ENCODE results near the gene SREK1IP1.

SREK1IP1 gene

DNA sequence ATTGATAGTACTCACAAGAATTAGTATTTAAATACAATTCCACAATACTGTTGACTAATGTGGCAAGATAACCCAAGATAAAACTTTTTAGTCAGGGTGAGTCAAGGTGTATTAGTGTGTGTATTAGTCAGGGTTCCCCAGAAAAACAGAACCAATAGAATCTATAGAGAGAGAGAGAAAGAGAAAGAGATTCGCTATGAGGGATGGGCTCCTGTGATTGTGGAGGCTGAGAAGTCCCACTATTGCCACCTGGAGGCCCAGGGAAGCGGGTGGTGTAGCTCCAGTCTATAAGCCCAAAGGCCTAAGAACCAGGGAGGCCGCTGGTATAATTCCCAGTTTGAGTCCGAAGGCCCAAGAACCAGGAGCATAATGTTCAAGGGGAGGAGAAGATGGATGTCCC is 88.2 kb downstream of the SREK1IP1 start:
- Histone ChIP-seq H3K9ac (ENCODE audit: low read length) (no peak overlapping the region), H3F3A (ENCODE audit: insufficient read depth, low read length) (no peaks in the 10 kb centered on the region), H3K27me3 (replicated peaks; ENCODE audit: insufficient read depth, low read length) (no peaks in the 10 kb centered on the region), H3K4me3 (ENCODE audit: low read length) (no peak overlapping the region), H3K36me3 (replicated peaks; ENCODE audit: insufficient read depth, low read length) (no peaks in the 10 kb centered on the region), H3K79me2 (ENCODE audit: low read length) (no peaks in the 10 kb centered on the region), H4K20me1 (ENCODE audit: insufficient read depth, low read length) (no peaks in the 10 kb centered on the region), H3K9me2 (replicated peaks; ENCODE audit: insufficient read depth, low read length) (no peaks in the 10 kb centered on the region), H3K9me3 (replicated peaks; ENCODE audit: insufficient read depth, low read length) (no peaks in the 10 kb centered on the region), H2AFZ (ENCODE audit: low read length) (no peak overlapping the region), H3K4me2 (ENCODE audit: low read depth, low read length) (no peak overlapping the region), H3K27ac (ENCODE audit: low read length) (no peak overlapping the region), H3K4me1 (ENCODE audit: low read length) (no peaks in the 10 kb centered on the region)
- TF ChIP-seq EZH2 (optimal IDR thresholded peaks at IDR 0.05; ENCODE audit: low read depth, low read length) (no peak), EZH2phosphoT487 (IDR thresholded peaks at IDR 0.05; ENCODE audit: low read length) (no peak), CTCF (IDR thresholded peaks at IDR 0.05; ENCODE audit: low read length) (no peak)
- no peak for DNase-seq

GRCh38 chr5:64678374-64678773 is 90.1 kb downstream of the SREK1IP1 start:
- Histone ChIP-seq H3K4me3 (ENCODE audit: low read length) (no peak overlapping the region), H3K4me1 (ENCODE audit: low read length) (no peaks in the 10 kb centered on the region), H3K9ac (ENCODE audit: low read length) (no peak overlapping the region), H3K79me2 (ENCODE audit: low read length) (no peaks in the 10 kb centered on the region), H3F3A (ENCODE audit: insufficient read depth, low read length) (no peaks in the 10 kb centered on the region), H3K36me3 (replicated peaks; ENCODE audit: insufficient read depth, low read length) (no peaks in the 10 kb centered on the region), H3K4me2 (ENCODE audit: low read depth, low read length) (no peak overlapping the region), H3K9me3 (replicated peaks; ENCODE audit: insufficient read depth, low read length) (no peaks in the 10 kb centered on the region), H4K20me1 (ENCODE audit: insufficient read depth, low read length) (no peaks in the 10 kb centered on the region), H3K27me3 (replicated peaks; ENCODE audit: insufficient read depth, low read length) (no peaks in the 10 kb centered on the region), H3K9me2 (replicated peaks; ENCODE audit: insufficient read depth, low read length) (no peaks in the 10 kb centered on the region), H3K27ac (ENCODE audit: low read length) (no peak overlapping the region), H2AFZ (ENCODE audit: low read length) (no peak overlapping the region)
- TF ChIP-seq EZH2phosphoT487 (IDR thresholded peaks at IDR 0.05; ENCODE audit: low read length): no peak
- TF ChIP-seq EZH2 (optimal IDR thresholded peaks at IDR 0.05; ENCODE audit: low read depth, low read length): no peak
- no peak for TF ChIP-seq CTCF (IDR thresholded peaks at IDR 0.05; ENCODE audit: low read length)
- no peak for DNase-seq

DNA sequence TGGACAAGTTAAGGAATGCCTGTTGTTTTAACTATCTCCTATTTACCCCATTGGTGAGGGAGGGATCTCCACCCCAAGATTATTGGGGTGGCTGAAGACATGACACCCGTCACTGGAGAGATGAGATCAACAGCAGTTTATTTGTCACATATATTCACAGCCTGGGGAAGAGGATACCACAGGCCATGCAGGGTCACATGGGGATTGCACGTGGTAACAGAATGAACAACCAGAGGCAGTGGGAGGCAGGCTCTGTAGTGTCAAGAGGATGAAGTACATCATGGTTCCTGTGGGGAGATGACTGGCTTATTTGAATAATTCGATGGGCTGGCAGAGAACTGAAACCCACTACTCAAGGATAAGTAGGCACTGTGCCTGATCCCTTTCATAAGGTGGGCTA is 96.8 kb downstream of the SREK1IP1 start:
- Histone ChIP-seq H3F3A (ENCODE audit: insufficient read depth, low read length) (no peaks in the 10 kb centered on the region), H3K9me3 (replicated peaks; ENCODE audit: insufficient read depth, low read length) (no peaks in the 10 kb centered on the region), H3K36me3 (replicated peaks; ENCODE audit: insufficient read depth, low read length) (no peaks in the 10 kb centered on the region), H2AFZ (ENCODE audit: low read length) (no peak overlapping the region), H3K4me3 (ENCODE audit: low read length) (no peak overlapping the region), H3K9ac (ENCODE audit: low read length) (no peak overlapping the region), H3K4me1 (ENCODE audit: low read length) (no peaks in the 10 kb centered on the region), H3K9me2 (replicated peaks; ENCODE audit: insufficient read depth, low read length) (no peaks in the 10 kb centered on the region), H3K4me2 (ENCODE audit: low read depth, low read length) (no peak overlapping the region), H3K79me2 (ENCODE audit: low read length) (no peaks in the 10 kb centered on the region), H4K20me1 (ENCODE audit: insufficient read depth, low read length) (no peaks in the 10 kb centered on the region), H3K27ac (ENCODE audit: low read length) (no peak overlapping the region), H3K27me3 (replicated peaks; ENCODE audit: insufficient read depth, low read length) (no peaks in the 10 kb centered on the region)
- TF ChIP-seq EZH2 (optimal IDR thresholded peaks at IDR 0.05; ENCODE audit: low read depth, low read length) (no peak), CTCF (IDR thresholded peaks at IDR 0.05; ENCODE audit: low read length) (no peak), EZH2phosphoT487 (IDR thresholded peaks at IDR 0.05; ENCODE audit: low read length) (no peak)
- DNase-seq: no peak

All from MM.1S (cell line).